ENCODE results near the gene SH3PXD2B.

Gene SH3PXD2B

GRCh38 chr5:172437445-172438318 is 16.6 kb downstream of the SH3PXD2B start:
- DNase-seq (ENCODE audit: low read depth): peak; percentile 79
- no peak overlapping the region for H3K4me3 ChIP-seq (ENCODE audit: low read depth, low read length)
- TF ChIP-seq CTCF (conservative IDR thresholded peaks at IDR 0.05; ENCODE audit: low read depth, low read length): no peak

- H3K4me3 ChIP-seq (ENCODE audit: low read depth, low read length): no peak overlapping the region
- TF ChIP-seq CTCF (conservative IDR thresholded peaks at IDR 0.05; ENCODE audit: low read depth, low read length): no peak
Observed at GRCh38 chr5:172436879-172437369, 17.4 kb downstream of the SH3PXD2B start.

GRCh38 chr5:172436078-172436878 is 18.0 kb downstream of the SH3PXD2B start:
- H3K4me3 ChIP-seq (ENCODE audit: low read depth, low read length): no peak overlapping the region
- TF ChIP-seq CTCF (conservative IDR thresholded peaks at IDR 0.05; ENCODE audit: low read depth, low read length): no peak
- DNase-seq (ENCODE audit: low read depth): no peak

More at GRCh38 chr5:172436879-172437369, 17.4 kb downstream of the SH3PXD2B start:
- no peak for DNase-seq (ENCODE audit: low read depth)

GRCh38 chr5:172435362-172436077 is 18.8 kb downstream of the SH3PXD2B start:
- DNase-seq (ENCODE audit: low read depth): no peak
- no peak overlapping the region for H3K4me3 ChIP-seq (ENCODE audit: low read depth, low read length)
- TF ChIP-seq CTCF (conservative IDR thresholded peaks at IDR 0.05; ENCODE audit: low read depth, low read length): no peak

GRCh38 chr5:172434251-172434650 is 20.1 kb downstream of the SH3PXD2B start:
- no peak for DNase-seq (ENCODE audit: low read depth)
- H3K4me3 ChIP-seq (ENCODE audit: low read depth, low read length): no peak overlapping the region
- no peak for TF ChIP-seq CTCF (conservative IDR thresholded peaks at IDR 0.05; ENCODE audit: low read depth, low read length)

GRCh38 chr5:172433513-172433912 is 20.8 kb downstream of the SH3PXD2B start:
- TF ChIP-seq CTCF (conservative IDR thresholded peaks at IDR 0.05; ENCODE audit: low read depth, low read length): no peak
- H3K4me3 ChIP-seq (ENCODE audit: low read depth, low read length): no peak overlapping the region
- no peak for DNase-seq (ENCODE audit: low read depth)
